Measurements from ENCODE around the gene GPN3.
"Not testable (repeated sequence)": the region's sequence is repeated elsewhere in the genome, so short reads cannot be mapped to it uniquely, and the experiment has no call there.

DNA sequence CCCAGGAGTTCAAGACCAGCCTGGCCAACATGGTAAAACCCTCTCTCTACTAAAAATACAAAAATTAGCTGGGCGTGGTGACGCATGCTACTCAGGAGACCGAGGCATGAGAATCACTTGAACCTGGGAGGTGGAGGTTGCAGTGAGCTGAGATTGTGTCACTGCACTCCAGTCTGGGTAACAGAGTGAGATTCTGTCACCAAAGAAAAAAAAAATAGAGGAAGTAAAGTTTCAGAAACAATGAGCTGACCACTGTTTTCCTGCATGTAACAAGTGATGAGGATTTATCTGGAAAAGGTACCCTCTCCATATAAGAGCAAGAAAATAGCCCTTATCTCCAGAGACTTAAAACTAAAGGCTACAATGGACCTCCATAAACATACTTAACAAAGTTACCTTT, 50.9 kb downstream of the GPN3 start:
- not testable (repeated sequence) for TF ChIP-seq CTCF, POLR2A (IDR thresholded peaks at IDR 0.05)

All from ovary (tissue), 3 donors.